Parathyroid adenoma (tissue), 2 donors: ENCODE results near the gene RNF4.
"Not testable (repeated sequence)": the region's sequence is repeated elsewhere in the genome, so short reads cannot be mapped to it uniquely, and the experiment has no call there.

ENCODE experiments used
- H2AFZ ChIP-seq: fragments of 300-600 bp; sonication (generic); one replicate; pipeline ENCODE4 v1.7.0; 2017; ENCODE audit warnings: antibody characterized with exemption, mild to moderate bottlenecking
- H3K27ac ChIP-seq: fragments of 300-600 bp; sonication (generic); one replicate; pipeline ENCODE4 v1.7.0; 2017
- H3K27me3 ChIP-seq: fragments of 300-600 bp; sonication (generic); one replicate; pipeline ENCODE4 v1.7.0; 2017; ENCODE audit warnings: low read length; ENCODE audit not compliant: control insufficient read depth, insufficient read depth
- H3K36me3 ChIP-seq: fragments of 300-600 bp; sonication (generic); one replicate; pipeline ENCODE4 v1.7.0; 2017; ENCODE audit warnings: low read length; ENCODE audit not compliant: control insufficient read depth, insufficient read depth
- H3K4me1 ChIP-seq: fragments of 300-600 bp; sonication (generic); one replicate; pipeline ENCODE4 v1.7.0; 2017; ENCODE audit warnings: control low read depth
- H3K4me2 ChIP-seq: fragments of 300-600 bp; sonication (generic); one replicate; pipeline ENCODE4 v1.7.0; 2017; ENCODE audit warnings: low read length
- H3K4me3 ChIP-seq: fragments of 300-600 bp; sonication (generic); one replicate; pipeline ENCODE4 v1.7.0; 2017; ENCODE audit warnings: low read depth, low read length
- H3K79me2 ChIP-seq: fragments of 300-600 bp; sonication (generic); one replicate; pipeline ENCODE4 v1.7.0; 2017; ENCODE audit warnings: control low read depth
- H3K9ac ChIP-seq: fragments of 300-600 bp; sonication (generic); one replicate; pipeline ENCODE4 v1.7.0; 2017; ENCODE audit warnings: mild to moderate bottlenecking
- H3K9me3 ChIP-seq: fragments of 300-600 bp; sonication (generic); one replicate; pipeline ENCODE4 v1.7.0; 2017; ENCODE audit warnings: low read length; ENCODE audit not compliant: control insufficient read depth
- TF ChIP-seq, protein P1 (sequence below): fragments of 300-600 bp; sonication (generic); IDR thresholded peaks from one replicate; pipeline ENCODE4 v1.7.0; 2017; ENCODE audit warnings: antibody characterized with exemption, mild to moderate bottlenecking
- donor health status: primary hyperparathyroidism.

Gene RNF4

DNA sequence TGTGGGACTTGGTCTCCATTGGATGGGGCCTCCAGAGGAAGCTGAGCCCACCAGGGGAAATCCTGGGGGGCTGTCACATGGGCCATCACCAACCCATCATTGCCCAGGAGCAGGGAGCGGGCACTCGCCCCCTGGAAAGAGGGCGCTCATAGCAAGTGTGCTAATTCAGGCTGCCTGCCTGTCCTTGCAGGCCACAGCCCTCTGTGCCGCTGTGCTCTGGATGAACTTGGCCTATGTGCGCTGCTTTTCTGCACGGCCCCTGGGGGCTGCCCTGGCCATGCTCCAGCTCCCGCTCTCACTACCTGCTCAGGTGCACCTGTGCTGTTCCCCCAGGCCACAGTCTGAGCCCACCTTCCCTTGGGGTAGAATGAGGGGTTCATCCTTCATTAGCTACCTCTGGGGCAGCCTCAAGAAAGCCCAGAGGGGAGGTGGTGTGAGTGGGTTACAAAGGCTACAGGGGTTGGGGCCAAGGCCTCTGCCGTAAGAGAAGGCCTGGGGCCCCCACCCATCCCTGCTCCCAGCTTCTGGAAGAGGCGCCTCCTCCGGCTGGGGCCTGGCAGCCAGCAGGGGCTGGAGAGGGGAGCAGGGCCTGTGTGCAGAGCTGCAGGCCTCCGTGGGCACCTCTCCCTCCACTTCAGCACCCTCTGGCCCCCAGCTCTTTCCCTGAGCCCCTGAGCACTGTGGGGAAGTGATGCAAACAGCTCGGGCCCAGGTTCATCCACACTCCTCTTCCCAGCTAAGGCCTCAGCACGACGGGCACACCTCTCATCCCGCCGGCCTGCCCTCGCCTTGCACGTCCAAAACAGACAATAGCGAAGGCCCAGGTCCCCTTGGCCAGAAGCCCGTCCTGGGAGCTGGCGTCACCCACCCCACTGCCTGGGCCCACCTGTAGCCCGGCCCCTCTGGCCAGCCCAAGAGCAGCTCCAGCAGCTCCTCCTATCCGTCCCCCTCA is 41.2 kb upstream of the RNF4 start:
- H3K4me3 ChIP-seq, result no peak overlapping the region
- no peaks in the 10 kb centered on the region for H3K9me3 ChIP-seq
- H3K4me1 ChIP-seq, result no peaks in the 10 kb centered on the region
- H3K79me2 ChIP-seq, result no peaks in the 10 kb centered on the region
- TF ChIP-seq, protein P1, sequence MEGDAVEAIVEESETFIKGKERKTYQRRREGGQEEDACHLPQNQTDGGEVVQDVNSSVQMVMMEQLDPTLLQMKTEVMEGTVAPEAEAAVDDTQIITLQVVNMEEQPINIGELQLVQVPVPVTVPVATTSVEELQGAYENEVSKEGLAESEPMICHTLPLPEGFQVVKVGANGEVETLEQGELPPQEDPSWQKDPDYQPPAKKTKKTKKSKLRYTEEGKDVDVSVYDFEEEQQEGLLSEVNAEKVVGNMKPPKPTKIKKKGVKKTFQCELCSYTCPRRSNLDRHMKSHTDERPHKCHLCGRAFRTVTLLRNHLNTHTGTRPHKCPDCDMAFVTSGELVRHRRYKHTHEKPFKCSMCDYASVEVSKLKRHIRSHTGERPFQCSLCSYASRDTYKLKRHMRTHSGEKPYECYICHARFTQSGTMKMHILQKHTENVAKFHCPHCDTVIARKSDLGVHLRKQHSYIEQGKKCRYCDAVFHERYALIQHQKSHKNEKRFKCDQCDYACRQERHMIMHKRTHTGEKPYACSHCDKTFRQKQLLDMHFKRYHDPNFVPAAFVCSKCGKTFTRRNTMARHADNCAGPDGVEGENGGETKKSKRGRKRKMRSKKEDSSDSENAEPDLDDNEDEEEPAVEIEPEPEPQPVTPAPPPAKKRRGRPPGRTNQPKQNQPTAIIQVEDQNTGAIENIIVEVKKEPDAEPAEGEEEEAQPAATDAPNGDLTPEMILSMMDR, result no peak
- H3K4me2 ChIP-seq, result no peak overlapping the region
- no peak overlapping the region for H2AFZ ChIP-seq
- H3K9ac ChIP-seq, result no peak overlapping the region
- no peaks in the 10 kb centered on the region for H3K27me3 ChIP-seq
- no peak overlapping the region for H3K27ac ChIP-seq
- no peaks in the 10 kb centered on the region for H3K36me3 ChIP-seq

DNA sequence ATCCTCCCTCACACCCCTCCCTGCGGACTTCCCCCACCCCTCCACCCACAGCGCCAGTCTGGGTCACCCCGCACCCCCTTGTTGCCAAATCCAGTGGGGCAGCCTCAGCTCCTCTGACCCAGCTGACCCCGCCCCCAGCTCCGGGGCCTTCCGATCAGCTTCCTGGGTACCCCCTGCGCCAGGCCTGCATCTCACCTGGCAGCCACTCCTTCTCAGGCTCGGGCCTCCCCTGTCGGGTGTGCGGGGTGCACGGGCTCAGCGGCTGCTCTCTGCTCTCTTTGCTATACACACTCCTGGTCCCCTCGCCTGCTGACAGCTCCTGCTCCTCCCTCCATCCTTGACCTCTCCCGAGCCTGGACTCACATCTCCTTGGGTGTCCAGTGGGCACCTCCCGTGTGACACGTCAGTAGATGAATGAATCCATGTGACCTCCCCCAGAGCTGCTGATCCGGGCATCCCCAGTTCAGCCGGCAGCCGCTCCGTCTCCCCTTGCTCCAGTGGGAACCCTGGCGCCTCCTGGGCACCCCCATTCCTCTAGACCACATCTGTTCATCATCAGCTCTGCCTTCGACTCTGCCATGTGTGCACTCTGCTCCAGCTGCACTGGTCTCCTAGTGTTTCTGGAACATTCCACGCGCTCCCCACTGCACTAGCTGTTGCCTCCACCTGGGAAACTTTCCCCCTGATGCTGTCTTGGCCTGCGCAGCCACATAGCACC is 40.3 kb upstream of the RNF4 start:
- TF ChIP-seq, protein P1, result no peak
- no peak overlapping the region for H2AFZ ChIP-seq
- H3K27ac ChIP-seq, result no peak overlapping the region
- H3K9me3 ChIP-seq, result no peaks in the 10 kb centered on the region
- H3K4me3 ChIP-seq, result no peak overlapping the region
- H3K4me2 ChIP-seq, result no peak overlapping the region
- no peaks in the 10 kb centered on the region for H3K27me3 ChIP-seq
- H3K36me3 ChIP-seq, result no peaks in the 10 kb centered on the region
- no peaks in the 10 kb centered on the region for H3K79me2 ChIP-seq
- no peaks in the 10 kb centered on the region for H3K4me1 ChIP-seq
- H3K9ac ChIP-seq, result no peak overlapping the region

DNA sequence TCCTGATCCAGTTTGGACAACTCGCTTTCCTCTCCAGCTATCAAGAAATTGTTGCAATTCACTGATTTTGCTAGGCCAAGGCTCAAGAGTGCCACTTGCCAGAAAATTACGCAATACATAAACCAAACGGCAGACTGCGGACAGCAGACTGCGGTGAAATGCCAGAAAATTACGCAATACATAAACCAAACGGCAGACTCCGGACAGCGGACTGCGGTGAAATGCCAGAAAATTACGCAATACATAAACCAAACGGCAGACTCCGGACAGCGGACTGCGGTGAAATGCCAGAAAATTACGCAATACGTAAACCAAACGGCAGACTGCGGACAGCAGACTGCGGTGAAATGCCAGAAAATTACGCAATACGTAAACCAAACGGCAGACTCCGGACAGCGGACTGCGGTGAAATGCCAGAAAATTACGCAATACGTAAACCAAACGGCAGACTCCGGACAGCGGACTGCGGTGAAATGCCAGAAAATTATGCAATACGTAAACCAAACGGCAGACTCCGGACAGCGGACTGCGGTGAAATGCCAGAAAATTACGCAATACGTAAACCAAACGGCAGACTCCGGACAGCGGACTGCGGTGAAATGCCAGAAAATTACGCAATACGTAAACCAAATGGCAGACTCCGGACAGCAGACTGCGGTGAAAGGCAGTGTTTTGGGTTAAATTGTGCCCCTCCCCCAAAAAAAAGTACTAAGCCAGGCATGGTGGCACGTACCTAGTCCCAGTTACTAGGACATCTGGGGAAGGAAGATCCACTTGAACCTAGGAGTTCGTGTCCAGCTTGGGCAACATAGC is 38.8 kb upstream of the RNF4 start:
- H3K79me2 ChIP-seq, H3K9me3 ChIP-seq, H3K4me3 ChIP-seq, H3K4me1 ChIP-seq, H2AFZ ChIP-seq, H3K27me3 ChIP-seq, H3K9ac ChIP-seq, H3K36me3 ChIP-seq, H3K27ac ChIP-seq, H3K4me2 ChIP-seq: not testable (repeated sequence)

- no peak overlapping the region for H3K4me3 ChIP-seq
- TF ChIP-seq, protein P1, result no peak
- H3K4me2 ChIP-seq, result no peak overlapping the region
- no peaks in the 10 kb centered on the region for H3K9me3 ChIP-seq
- no peaks in the 10 kb centered on the region for H3K27me3 ChIP-seq
- no peak overlapping the region for H2AFZ ChIP-seq
- H3K36me3 ChIP-seq, result no peaks in the 10 kb centered on the region
- H3K4me1 ChIP-seq, result no peaks in the 10 kb centered on the region
- no peak overlapping the region for H3K27ac ChIP-seq
- no peaks in the 10 kb centered on the region for H3K79me2 ChIP-seq
- H3K9ac ChIP-seq, result no peak overlapping the region
Observed at GRCh38 chr4:2432004-2432403, 36.9 kb upstream of the RNF4 start.
